Mucosa of stomach (tissue), 1 donor: ENCODE measurements around the gene DENND1C.
A peak's percentile ranks its signal among the peaks of the same experiment; 100 is the strongest.

Experiments
- H3K27me3 ChIP-seq: one replicate; pipeline ENCODE4 v1.7.0; 2013; ENCODE audit warnings: mild to moderate bottlenecking, low read length; ENCODE audit not compliant: control insufficient read depth, insufficient read depth
- H3K36me3 ChIP-seq: one replicate; pipeline ENCODE4 v1.7.0; 2013; ENCODE audit warnings: low read length; ENCODE audit not compliant: control insufficient read depth, insufficient read depth
- H3K4me1 ChIP-seq: one replicate; pipeline ENCODE4 v1.7.0; 2013; ENCODE audit warnings: mild to moderate bottlenecking, low read length; ENCODE audit not compliant: control insufficient read depth, insufficient read depth
- H3K4me3 ChIP-seq: one replicate; pipeline ENCODE4 v1.7.0; 2013; ENCODE audit warnings: low read length
- H3K9ac ChIP-seq: one replicate; pipeline ENCODE4 v1.7.0; 2013; ENCODE audit warnings: mild to moderate bottlenecking, low read length, moderate library complexity
- H3K9me3 ChIP-seq: one replicate; pipeline ENCODE4 v1.7.0; 2013; ENCODE audit warnings: mild to moderate bottlenecking, low read length, moderate library complexity; ENCODE audit not compliant: control insufficient read depth
- donor health status: Pancreatic carcinoma.

Gene DENND1C

GRCh38 chr19:6482343-6482686 lies 728 bp upstream of the DENND1C start:
- H3K4me1 ChIP-seq = no peaks in the 10 kb centered on the region
- no peak overlapping the region for H3K4me3 ChIP-seq
- H3K9ac ChIP-seq = no peak overlapping the region
- H3K9me3 ChIP-seq = no peaks in the 10 kb centered on the region
- peaks cover 3% of the 10 kb centered on the region for H3K27me3 ChIP-seq
- no peaks in the 10 kb centered on the region for H3K36me3 ChIP-seq

GRCh38 chr19:6480848-6481415 lies 655 bp downstream of the DENND1C start:
- peaks cover 10% of the 10 kb centered on the region for H3K27me3 ChIP-seq
- H3K36me3 ChIP-seq = no peaks in the 10 kb centered on the region
- H3K4me1 ChIP-seq = peaks cover 5% of the 10 kb centered on the region
- H3K9me3 ChIP-seq = no peaks in the 10 kb centered on the region
- no peak overlapping the region for H3K4me3 ChIP-seq
- H3K9ac ChIP-seq = peak overlapping the region; percentile 33

GRCh38 chr19:6479836-6480398 lies 1.7 kb downstream of the DENND1C start:
- no peak overlapping the region for H3K9ac ChIP-seq
- H3K4me3 ChIP-seq = no peak overlapping the region
- H3K36me3 ChIP-seq = no peaks in the 10 kb centered on the region
- peaks cover 5% of the 10 kb centered on the region for H3K4me1 ChIP-seq
- peaks cover 18% of the 10 kb centered on the region for H3K27me3 ChIP-seq
- H3K9me3 ChIP-seq = no peaks in the 10 kb centered on the region

GRCh38 chr19:6478815-6479214 lies 2.8 kb downstream of the DENND1C start:
- no peak overlapping the region for H3K9ac ChIP-seq
- no peaks in the 10 kb centered on the region for H3K9me3 ChIP-seq
- H3K27me3 ChIP-seq = peaks cover 18% of the 10 kb centered on the region
- H3K36me3 ChIP-seq = no peaks in the 10 kb centered on the region
- no peak overlapping the region for H3K4me3 ChIP-seq
- H3K4me1 ChIP-seq = peaks cover 5% of the 10 kb centered on the region

- no peaks in the 10 kb centered on the region for H3K36me3 ChIP-seq
- peaks cover 18% of the 10 kb centered on the region for H3K27me3 ChIP-seq
- H3K9ac ChIP-seq = no peak overlapping the region
- peaks cover 9% of the 10 kb centered on the region for H3K4me1 ChIP-seq
- H3K4me3 ChIP-seq = peak overlapping the region; percentile 26
- no peaks in the 10 kb centered on the region for H3K9me3 ChIP-seq
Observed at GRCh38 chr19:6476896-6477431, 4.6 kb downstream of the DENND1C start.

- H3K27me3 ChIP-seq = peaks cover 18% of the 10 kb centered on the region
- no peaks in the 10 kb centered on the region for H3K9me3 ChIP-seq
- peak overlapping the region; percentile 14 for H3K9ac ChIP-seq
- no peaks in the 10 kb centered on the region for H3K36me3 ChIP-seq
- peak overlapping the region; percentile 26 for H3K4me3 ChIP-seq
- peaks cover 9% of the 10 kb centered on the region for H3K4me1 ChIP-seq
Observed at GRCh38 chr19:6476155-6476895, 5.3 kb downstream of the DENND1C start.

- H3K4me3 ChIP-seq = no peak overlapping the region
- H3K9me3 ChIP-seq = no peaks in the 10 kb centered on the region
- no peak overlapping the region for H3K9ac ChIP-seq
- H3K36me3 ChIP-seq = no peaks in the 10 kb centered on the region
- H3K4me1 ChIP-seq = peaks cover 9% of the 10 kb centered on the region
- peaks cover 18% of the 10 kb centered on the region for H3K27me3 ChIP-seq
Observed at GRCh38 chr19:6475321-6476108, 6.1 kb downstream of the DENND1C start.

GRCh38 chr19:6473647-6474046 lies 7.9 kb downstream of the DENND1C start:
- Histone ChIP-seq H3K27me3 (peaks cover 15% of the 10 kb centered on the region), H3K36me3 (no peaks in the 10 kb centered on the region), H3K9me3 (no peaks in the 10 kb centered on the region), H3K4me1 (peaks cover 9% of the 10 kb centered on the region), H3K9ac (no peak overlapping the region), H3K4me3 (no peak overlapping the region)

GRCh38 chr19:6472713-6473112 lies 8.9 kb downstream of the DENND1C start:
- H3K27me3 ChIP-seq = peaks cover 15% of the 10 kb centered on the region
- no peak overlapping the region for H3K9ac ChIP-seq
- no peaks in the 10 kb centered on the region for H3K36me3 ChIP-seq
- no peak overlapping the region for H3K4me3 ChIP-seq
- H3K4me1 ChIP-seq = peaks cover 9% of the 10 kb centered on the region
- H3K9me3 ChIP-seq = no peaks in the 10 kb centered on the region

GRCh38 chr19:6471076-6471475 lies 10.5 kb downstream of the DENND1C start:
- H3K9me3 ChIP-seq = no peaks in the 10 kb centered on the region
- H3K9ac ChIP-seq = no peak overlapping the region
- H3K36me3 ChIP-seq = no peaks in the 10 kb centered on the region
- H3K4me1 ChIP-seq = peaks cover 9% of the 10 kb centered on the region
- H3K27me3 ChIP-seq = peaks cover 8% of the 10 kb centered on the region
- no peak overlapping the region for H3K4me3 ChIP-seq

- no peak overlapping the region for H3K9ac ChIP-seq
- no peak overlapping the region for H3K4me3 ChIP-seq
- peaks cover under 1% of the 10 kb centered on the region for H3K27me3 ChIP-seq
- no peaks in the 10 kb centered on the region for H3K9me3 ChIP-seq
- H3K4me1 ChIP-seq = peaks cover 15% of the 10 kb centered on the region
- H3K36me3 ChIP-seq = no peaks in the 10 kb centered on the region
Observed at GRCh38 chr19:6470173-6470572, 11.4 kb downstream of the DENND1C start.

GRCh38 chr19:6467384-6467783 lies 14.2 kb downstream of the DENND1C start:
- Histone ChIP-seq H3K9ac (no peak overlapping the region), H3K9me3 (no peaks in the 10 kb centered on the region), H3K36me3 (no peaks in the 10 kb centered on the region), H3K4me1 (peaks cover 28% of the 10 kb centered on the region), H3K4me3 (no peak overlapping the region), H3K27me3 (peaks cover 12% of the 10 kb centered on the region)
